HL-60/S4 (cell line): ENCODE data around the gene ATXN1.

Experiments used
- in situ Hi-C: fragments of 300-500 bp; cut with MboI; formaldehyde crosslinking; loops from 2 replicates; pipeline ENCODE4 v1.14.3; 2022; ENCODE audit warnings: low sequenced_read_pairs

Gene ATXN1

GRCh38 chr6:16519265-16520242 lies 241.7 kb downstream of the ATXN1 start:
- in situ Hi-C loops = loop anchor here (10.0 kb wide), 1 partner anchor 245 kb away; the partner anchor contains the start of gene ATXN1

GRCh38 chr6:16518265-16518664 lies 243.0 kb downstream of the ATXN1 start:
- in situ Hi-C loops = loop anchor here (10.0 kb wide), 1 partner anchor 247 kb away; the partner anchor contains the start of gene ATXN1

GRCh38 chr6:16514249-16514648 lies 247.0 kb downstream of the ATXN1 start:
- in situ Hi-C loops = loop anchor here (10.0 kb wide), 1 partner anchor 251 kb away; the partner anchor contains the start of gene ATXN1

GRCh38 chr6:16512544-16513290 lies 248.5 kb downstream of the ATXN1 start:
- in situ Hi-C loops = loop anchor here (10.0 kb wide), 1 partner anchor 252 kb away; the partner anchor contains the start of gene ATXN1

- in situ Hi-C loops = loop anchor here (10.0 kb wide), 1 partner anchor 253 kb away; the partner anchor contains the start of gene ATXN1
Observed at GRCh38 chr6:16511723-16512489, 249.4 kb downstream of the ATXN1 start.

GRCh38 chr6:16511040-16511660 lies 250.1 kb downstream of the ATXN1 start:
- in situ Hi-C loops = loop anchor here (10.0 kb wide), 1 partner anchor 254 kb away; the partner anchor contains the start of gene ATXN1

GRCh38 chr6:16510245-16510644 lies 251.0 kb downstream of the ATXN1 start:
- in situ Hi-C loops = loop anchor here (10.0 kb wide), 1 partner anchor 255 kb away; the partner anchor contains the start of gene ATXN1

- in situ Hi-C loops = no loop called here
Observed at GRCh38 chr6:16508959-16509358, 252.3 kb downstream of the ATXN1 start.

GRCh38 chr6:16505711-16506357 lies 255.4 kb downstream of the ATXN1 start:
- in situ Hi-C loops = no loop called here

- in situ Hi-C loops = no loop called here
Observed at GRCh38 chr6:16504609-16505008, 256.7 kb downstream of the ATXN1 start.

- in situ Hi-C loops = no loop called here
Observed at GRCh38 chr6:16503970-16504415, 257.3 kb downstream of the ATXN1 start.

GRCh38 chr6:16503241-16503775 lies 258.0 kb downstream of the ATXN1 start:
- in situ Hi-C loops = no loop called here

GRCh38 chr6:16498957-16499356 lies 262.3 kb downstream of the ATXN1 start:
- in situ Hi-C loops = no loop called here

GRCh38 chr6:16498237-16498636 lies 263.0 kb downstream of the ATXN1 start:
- in situ Hi-C loops = no loop called here

- in situ Hi-C loops = no loop called here
Observed at GRCh38 chr6:16496991-16497801, 264.1 kb downstream of the ATXN1 start.

- in situ Hi-C loops = no loop called here
Observed at GRCh38 chr6:16496210-16496609, 265.1 kb downstream of the ATXN1 start.

GRCh38 chr6:16494793-16495192 lies 266.5 kb downstream of the ATXN1 start:
- in situ Hi-C loops = no loop called here

GRCh38 chr6:16493802-16494201 lies 267.5 kb downstream of the ATXN1 start:
- in situ Hi-C loops = no loop called here
